Esophagus (tissue), 2 donors: ENCODE measurements around the gene SVIL. TPM values are rescaled to one million over a fixed set of nuclear protein-coding genes. Genes with fewer than 3 reads are reported as not detected.
"Not testable (repeated sequence)": the region's sequence is repeated elsewhere in the genome, so short reads cannot be mapped to it uniquely, and the experiment has no call there.

ENCODE experiments used
- H3K27ac ChIP-seq, 2 donors: one replicate each; pipeline ENCODE4 v1.5.1; 2013; ENCODE audit warnings: low read depth in 2 of 2, mild to moderate bottlenecking in 2 of 2, inconsistent platforms in 1 of 2, low read length in 1 of 2, moderate library complexity in 1 of 2
- H3K27me3 ChIP-seq, 2 donors: one replicate each; pipeline ENCODE4 v1.6.1; 2013; ENCODE audit warnings: low read length in 2 of 2, control low read depth in 1 of 2, mild to moderate bottlenecking in 1 of 2; ENCODE audit not compliant: insufficient read depth in 2 of 2, control insufficient read depth in 1 of 2
- H3K36me3 ChIP-seq, 2 donors: one replicate each; pipeline ENCODE4 v1.6.1; 2013; ENCODE audit warnings: low read length in 1 of 2; ENCODE audit not compliant: control insufficient read depth in 2 of 2, insufficient read depth in 2 of 2
- H3K4me1 ChIP-seq, 2 donors: one replicate each; pipeline ENCODE4 v1.6.1; 2013; ENCODE audit warnings: low read length in 1 of 2; ENCODE audit not compliant: control insufficient read depth in 2 of 2, insufficient read depth in 2 of 2
- H3K4me3 ChIP-seq, 2 donors: one replicate each; pipeline ENCODE4 v1.5.1; 2013; ENCODE audit warnings: low read length in 2 of 2, mild to moderate bottlenecking in 2 of 2, low read depth in 1 of 2, moderate library complexity in 1 of 2
- H3K9me3 ChIP-seq, 2 donors: one replicate each; pipeline ENCODE4 v1.6.1; 2013; ENCODE audit warnings: mild to moderate bottlenecking in 2 of 2, low read depth in 1 of 2, low read length in 1 of 2, moderate library complexity in 1 of 2; ENCODE audit not compliant: control insufficient read depth in 2 of 2, insufficient read depth in 1 of 2
- WGBS, 2 donors: extraction: QIAGEN DNeasy Blood & Tissue Kit; methylation state at CpG; one replicate each; pipeline ENCODE4 v1.1.7; 2013; 5-methylcytosine and 5-hydroxymethylcytosine counted together
- polyA plus RNA-seq, 2 donors: library from polyadenylated mRNA; stranded (reverse); fragments of 200-250 nt; gene quantifications; one replicate each; pipeline ENCODE4 v1.2.3, GENCODE V29; 2013
- donor health status: healthy with polysubstance abuse.
- donor health status: Bipolar disorder and iron deficiency.

SVIL gene
- polyA plus RNA-seq, 2 donors: 22.3 to 35.2 TPM

GRCh38 chr10:29624357-29624756 is 10.4 kb downstream of the SVIL start:
- 82 to 90% methylated on average over 6 of the region's 6 CpGs for WGBS, 2 donors
- H3K27me3 ChIP-seq, H3K36me3 ChIP-seq, H3K9me3 ChIP-seq, H3K4me1 ChIP-seq, H3K4me3 ChIP-seq: not testable (repeated sequence)
- H3K27ac ChIP-seq: peak overlapping the region in 1 of 2 donors; percentile 15

GRCh38 chr10:29623797-29624196 is 11.0 kb downstream of the SVIL start:
- no peak overlapping the region for H3K27ac ChIP-seq
- no peaks in the 10 kb centered on the region for H3K36me3 ChIP-seq
- no peaks in the 10 kb centered on the region for H3K9me3 ChIP-seq
- H3K27me3 ChIP-seq: no peaks in the 10 kb centered on the region
- 83 to 87% methylated on average over 4 of the region's 4 CpGs for WGBS, 2 donors
- no peak overlapping the region for H3K4me3 ChIP-seq
- H3K4me1 ChIP-seq: peaks cover 2 to 4% of the 10 kb centered on the region in 2 donors

- H3K27ac ChIP-seq: peak overlapping the region; percentile 4 to 73
- no peaks in the 10 kb centered on the region for H3K27me3 ChIP-seq
- 60 to 61% methylated on average over 14 of the region's 14 CpGs for WGBS, 2 donors
- H3K4me1 ChIP-seq: peaks cover 3 to 5% of the 10 kb centered on the region in 2 donors
- H3K36me3 ChIP-seq: no peaks in the 10 kb centered on the region
- no peak overlapping the region for H3K4me3 ChIP-seq
- no peaks in the 10 kb centered on the region for H3K9me3 ChIP-seq
These were observed 12.3 kb downstream of the SVIL start for GRCh38 chr10:29622382-29622922.

- 39 to 48% methylated on average over 7 of the region's 7 CpGs for WGBS, 2 donors
- H3K4me1 ChIP-seq: peaks cover 3 to 9% of the 10 kb centered on the region in 2 donors
- no peak overlapping the region for H3K4me3 ChIP-seq
- no peaks in the 10 kb centered on the region for H3K9me3 ChIP-seq
- H3K27me3 ChIP-seq: no peaks in the 10 kb centered on the region
- peak overlapping the region; percentile 67 to 78 for H3K27ac ChIP-seq
- no peaks in the 10 kb centered on the region for H3K36me3 ChIP-seq
These were observed 13.6 kb downstream of the SVIL start for GRCh38 chr10:29621161-29621560.

- 68 to 87% methylated on average over 5 of the region's 5 CpGs for WGBS, 2 donors
- Histone ChIP-seq H3K4me3 (no peak overlapping the region), H3K27ac (peak overlapping the region in 1 of 2 donors; percentile 49), H3K9me3 (no peaks in the 10 kb centered on the region), H3K36me3 (no peaks in the 10 kb centered on the region), H3K4me1 (peaks cover 3 to 9% of the 10 kb centered on the region in 2 donors), H3K27me3 (no peaks in the 10 kb centered on the region)
These were observed 14.6 kb downstream of the SVIL start for GRCh38 chr10:29620112-29620690.

- H3K27me3 ChIP-seq: no peaks in the 10 kb centered on the region
- WGBS, 2 donors: 59 to 62% methylated on average over 5 of the region's 5 CpGs
- no peak overlapping the region for H3K4me3 ChIP-seq
- H3K4me1 ChIP-seq: peaks cover 3 to 9% of the 10 kb centered on the region in 2 donors
- H3K36me3 ChIP-seq: no peaks in the 10 kb centered on the region
- no peaks in the 10 kb centered on the region for H3K9me3 ChIP-seq
- peak overlapping the region in 1 of 2 donors; percentile 4 for H3K27ac ChIP-seq
These were observed 15.5 kb downstream of the SVIL start for GRCh38 chr10:29619241-29619669.

- no peaks in the 10 kb centered on the region for H3K9me3 ChIP-seq
- H3K36me3 ChIP-seq: no peaks in the 10 kb centered on the region
- 56 to 69% methylated on average over 14 of the region's 14 CpGs for WGBS, 2 donors
- peak overlapping the region; percentile 18 to 86 for H3K27ac ChIP-seq
- no peaks in the 10 kb centered on the region for H3K27me3 ChIP-seq
- H3K4me1 ChIP-seq: peaks cover 3 to 9% of the 10 kb centered on the region in 2 donors
- no peak overlapping the region for H3K4me3 ChIP-seq
These were observed 16.2 kb downstream of the SVIL start for GRCh38 chr10:29618341-29619171.

- H3K27me3 ChIP-seq: no peaks in the 10 kb centered on the region
- H3K9me3 ChIP-seq: no peaks in the 10 kb centered on the region
- 47 to 61% methylated on average over 8 of the region's 8 CpGs for WGBS, 2 donors
- peak overlapping the region; percentile 32 to 86 for H3K27ac ChIP-seq
- H3K36me3 ChIP-seq: no peaks in the 10 kb centered on the region
- H3K4me3 ChIP-seq: no peak overlapping the region
- peaks cover 3 to 9% of the 10 kb centered on the region in 2 donors for H3K4me1 ChIP-seq
These were observed 16.9 kb downstream of the SVIL start for GRCh38 chr10:29617880-29618340.

- Histone ChIP-seq H3K4me3 (no peak overlapping the region), H3K4me1 (peaks cover 4 to 9% of the 10 kb centered on the region in 2 donors), H3K27ac (no peak overlapping the region), H3K9me3 (no peaks in the 10 kb centered on the region), H3K36me3 (no peaks in the 10 kb centered on the region), H3K27me3 (no peaks in the 10 kb centered on the region)
- WGBS, 2 donors: 94% methylated on average over 6 of the region's 6 CpGs
These were observed 18.2 kb downstream of the SVIL start for GRCh38 chr10:29616542-29616941.
